OCI-LY3 (cell line): ENCODE data around the gene GMCL2.

Experiments used
- H2AFZ ChIP-seq: fragments of 200-600, 300-600 bp; shearing (Covaris generic); 2 replicates; pipeline ENCODE4 v1.6.0; 2014; ENCODE audit warnings: antibody characterized with exemption, low read depth, low read length
- H3K27ac ChIP-seq: fragments of 200-600, 300-600 bp; sonication (generic); 2 replicates; pipeline ENCODE4 v1.5.1; 2014; ENCODE audit warnings: mild to moderate bottlenecking, low read length, moderate library complexity, mixed read lengths
- H3K27me3 ChIP-seq: fragments of 200-600, 300-600 bp; sonication (generic); 2 replicates; pipeline ENCODE4 v1.6.1; 2014; ENCODE audit warnings: low read depth, low read length, mixed read lengths
- H3K36me3 ChIP-seq: fragments of 200-600, 300-600 bp; sonication (generic); replicated peaks from 2 replicates; pipeline ENCODE3; 2014; ENCODE audit warnings: low read depth, low read length, mixed read lengths
- H3K4me1 ChIP-seq: fragments of 300-600, 200-600 bp; sonication (generic); 2 replicates; pipeline ENCODE4 v1.6.1; 2014; ENCODE audit warnings: low read length, mixed read lengths
- H3K4me2 ChIP-seq: fragments of 200-600, 300-600 bp; sonication (generic); 2 replicates; pipeline ENCODE4 v1.6.1; 2014; ENCODE audit warnings: low read length, mixed read lengths
- H3K4me3 ChIP-seq: fragments of 300-600, 200-600 bp; sonication (generic); 2 replicates; pipeline ENCODE4 v1.5.1; 2014; ENCODE audit warnings: antibody characterized with exemption, mild to moderate bottlenecking, low read length, moderate library complexity
- H3K79me2 ChIP-seq: fragments of 300-600, 200-600 bp; shearing (Covaris generic); 2 replicates; pipeline ENCODE4 v1.6.1; 2014; ENCODE audit warnings: mild to moderate bottlenecking, low read length, mixed read lengths
- H3K9ac ChIP-seq: fragments of 300-600, 200-600 bp; shearing (Covaris generic); 2 replicates; pipeline ENCODE4 v1.6.0; 2014; ENCODE audit warnings: mild to moderate bottlenecking, low read length, moderate library complexity
- H3K9me3 ChIP-seq: fragments of 200-600, 300-600 bp; shearing (Covaris generic); 2 replicates; pipeline ENCODE4 v1.6.1; 2014; ENCODE audit warnings: low read length, mixed read lengths; ENCODE audit not compliant: insufficient read depth
- H4K20me1 ChIP-seq: fragments of 200-600, 300-600 bp; sonication (generic); 2 replicates; pipeline ENCODE4 v1.6.1; 2016; ENCODE audit warnings: low read length, mixed read lengths; ENCODE audit not compliant: insufficient read depth
- EZH2phosphoT487 ChIP-seq: fragments of 200-600 bp; shearing (Covaris generic); IDR thresholded peaks from 2 replicates; pipeline ENCODE4 v1.6.1; 2018; ENCODE audit warnings: antibody characterized with exemption, mixed run types, low read depth
- TF ChIP-seq, protein P1 (sequence below): fragments of 200-600, 300-600 bp; sonication (generic); IDR thresholded peaks from 2 replicates; pipeline ENCODE4 v1.5.1; 2014; ENCODE audit warnings: antibody characterized with exemption, low read length, low read depth

GMCL2 gene

GRCh38 chr5:178234750-178235587 lies 47.8 kb upstream of the GMCL2 start:
- H3K4me1 ChIP-seq: peaks cover 21% of the 10 kb centered on the region
- peak overlapping the region; percentile 22; the same call in 1 of the 2 replicates for H3K9ac ChIP-seq

GRCh38 chr5:178234121-178234749 lies 47.1 kb upstream of the GMCL2 start:
- Histone ChIP-seq H3K9me3 (no peaks in the 10 kb centered on the region), H3K27ac (no peak overlapping the region), H3K36me3 (peaks cover 21% of the 10 kb centered on the region), H3K9ac (no peak overlapping the region), H2AFZ (peak overlapping the region; percentile 86), H3K4me1 (peaks cover 21% of the 10 kb centered on the region), H3K27me3 (no peaks in the 10 kb centered on the region), H4K20me1 (peaks cover 7% of the 10 kb centered on the region), H3K4me2 (no peak overlapping the region), H3K4me3 (no peak overlapping the region), H3K79me2 (peaks cover 29% of the 10 kb centered on the region)
- no peak for TF ChIP-seq EZH2phosphoT487
- TF ChIP-seq, protein P1, sequence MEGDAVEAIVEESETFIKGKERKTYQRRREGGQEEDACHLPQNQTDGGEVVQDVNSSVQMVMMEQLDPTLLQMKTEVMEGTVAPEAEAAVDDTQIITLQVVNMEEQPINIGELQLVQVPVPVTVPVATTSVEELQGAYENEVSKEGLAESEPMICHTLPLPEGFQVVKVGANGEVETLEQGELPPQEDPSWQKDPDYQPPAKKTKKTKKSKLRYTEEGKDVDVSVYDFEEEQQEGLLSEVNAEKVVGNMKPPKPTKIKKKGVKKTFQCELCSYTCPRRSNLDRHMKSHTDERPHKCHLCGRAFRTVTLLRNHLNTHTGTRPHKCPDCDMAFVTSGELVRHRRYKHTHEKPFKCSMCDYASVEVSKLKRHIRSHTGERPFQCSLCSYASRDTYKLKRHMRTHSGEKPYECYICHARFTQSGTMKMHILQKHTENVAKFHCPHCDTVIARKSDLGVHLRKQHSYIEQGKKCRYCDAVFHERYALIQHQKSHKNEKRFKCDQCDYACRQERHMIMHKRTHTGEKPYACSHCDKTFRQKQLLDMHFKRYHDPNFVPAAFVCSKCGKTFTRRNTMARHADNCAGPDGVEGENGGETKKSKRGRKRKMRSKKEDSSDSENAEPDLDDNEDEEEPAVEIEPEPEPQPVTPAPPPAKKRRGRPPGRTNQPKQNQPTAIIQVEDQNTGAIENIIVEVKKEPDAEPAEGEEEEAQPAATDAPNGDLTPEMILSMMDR: no peak

More at GRCh38 chr5:178234750-178235587, 47.8 kb upstream of the GMCL2 start:
- no peak overlapping the region for H3K4me3 ChIP-seq
- H3K27ac ChIP-seq: no peak overlapping the region
- no peaks in the 10 kb centered on the region for H3K27me3 ChIP-seq
- H2AFZ ChIP-seq: peak overlapping the region; percentile 86
- H3K79me2 ChIP-seq: peaks cover 22% of the 10 kb centered on the region
- TF ChIP-seq, protein P1: peak; percentile 88
- no peak for TF ChIP-seq EZH2phosphoT487
- H3K36me3 ChIP-seq: peaks cover 14% of the 10 kb centered on the region
- H3K9me3 ChIP-seq: no peaks in the 10 kb centered on the region
- peak overlapping the region; percentile 57 for H3K4me2 ChIP-seq
- H4K20me1 ChIP-seq: peaks cover 7% of the 10 kb centered on the region

DNA sequence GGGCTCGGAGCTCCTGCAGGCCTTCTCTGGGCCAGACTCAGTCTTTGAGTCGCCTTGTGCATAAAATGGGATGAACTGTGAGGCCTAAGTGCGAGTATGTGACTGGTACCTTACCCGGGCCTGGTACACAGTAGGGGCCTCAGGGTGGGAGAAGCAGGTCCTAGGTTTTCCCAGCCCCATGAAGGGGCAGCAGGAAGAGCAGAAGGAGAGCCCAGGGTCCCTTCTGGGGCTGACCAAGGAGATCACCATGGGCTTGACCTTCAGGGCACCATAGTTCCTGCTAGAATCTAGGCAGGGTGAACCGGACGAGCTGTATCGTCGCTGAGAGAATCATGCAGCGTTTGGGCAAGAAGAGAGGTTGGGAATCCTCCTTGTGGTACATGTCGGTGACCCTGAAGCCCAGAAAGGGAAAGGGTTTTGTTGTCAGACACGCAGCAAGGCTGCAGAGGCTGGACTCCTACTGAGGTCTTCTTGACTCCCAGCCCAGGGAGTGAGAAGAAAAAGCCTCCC lies 45.8 kb upstream of the GMCL2 start:
- Histone ChIP-seq H3K9me3 (no peaks in the 10 kb centered on the region), H3K36me3 (peaks cover 31% of the 10 kb centered on the region), H3K4me3 (peak overlapping the region; percentile 99), H4K20me1 (peaks cover 7% of the 10 kb centered on the region), H3K79me2 (peaks cover 32% of the 10 kb centered on the region), H3K9ac (peak overlapping the region; percentile 99), H3K4me2 (peak overlapping the region; percentile 91), H3K27me3 (no peaks in the 10 kb centered on the region), H2AFZ (peak overlapping the region; percentile 67; the same call in 1 of the 2 replicates), H3K27ac (peak overlapping the region; percentile 84), H3K4me1 (peaks cover 21% of the 10 kb centered on the region)
- TF ChIP-seq EZH2phosphoT487: no peak
- TF ChIP-seq, protein P1: no peak
